Neural cell (in vitro differentiated cells): ENCODE results near the gene WDR19.

Experiments used
- CTCF ChIP-seq: fragments of 450-650 bp; IDR thresholded peaks from 2 replicates; pipeline ENCODE4 v1.5.1; 2014; ENCODE audit warnings: antibody characterized with exemption, mild to moderate bottlenecking, moderate library complexity; ENCODE audit not compliant: poor library complexity, severe bottlenecking
- EP300 ChIP-seq: fragments of 450-650 bp; conservative IDR thresholded peaks from 2 replicates; pipeline ENCODE4 v1.6.1; 2014; ENCODE audit warnings: antibody characterized with exemption, mild to moderate bottlenecking, moderate library complexity; ENCODE audit not compliant: poor library complexity, severe bottlenecking
- EZH2 ChIP-seq: fragments of 200-600, 300-800 bp; shearing (Covaris generic), sonication (generic); IDR thresholded peaks from 2 replicates; pipeline ENCODE4 v1.6.1; 2014; ENCODE audit warnings: antibody characterized with exemption, low read length, borderline replicate concordance, mild to moderate bottlenecking; ENCODE audit not compliant: insufficient read depth, poor library complexity, severe bottlenecking
- MXI1 ChIP-seq: fragments of 450-650 bp; conservative IDR thresholded peaks from 2 replicates; pipeline ENCODE4 v1.6.1; 2014; ENCODE audit warnings: antibody characterized with exemption, mild to moderate bottlenecking; ENCODE audit not compliant: poor library complexity, severe bottlenecking
- POLR2AphosphoS5 ChIP-seq: IDR thresholded peaks from 2 replicates; pipeline ENCODE4 v1.6.1; 2012
- RAD21 ChIP-seq: fragments of 450-650 bp; conservative IDR thresholded peaks from 2 replicates; pipeline ENCODE4 v1.6.1; 2014; ENCODE audit warnings: antibody characterized with exemption, mild to moderate bottlenecking, moderate library complexity
- REST ChIP-seq: IDR thresholded peaks from 2 replicates; pipeline ENCODE4 v1.6.1; 2012; ENCODE audit warnings: borderline replicate concordance
- SMC3 ChIP-seq: fragments of 450-650 bp; conservative IDR thresholded peaks from 2 replicates; pipeline ENCODE4 v1.6.1; 2014; ENCODE audit warnings: antibody characterized with exemption, mild to moderate bottlenecking, moderate library complexity; ENCODE audit not compliant: poor library complexity
- TAF1 ChIP-seq: IDR thresholded peaks from 2 replicates; pipeline ENCODE4 v1.6.1; 2012; ENCODE audit warnings: low read depth

GRCh38 chr4:39259571-39260330 is 77.4 kb downstream of the WDR19 start:
- TF ChIP-seq CTCF, result no peak
- no peak for TF ChIP-seq POLR2AphosphoS5
- no peak for TF ChIP-seq RAD21
- no peak for TF ChIP-seq EZH2
- TF ChIP-seq EP300, result no peak
- no peak for TF ChIP-seq TAF1
- TF ChIP-seq REST, result no peak
- no peak for TF ChIP-seq SMC3
- no peak for TF ChIP-seq MXI1
